ENCODE results near the gene CTNS. TPM values are rescaled to one million over a fixed set of nuclear protein-coding genes. Genes with fewer than 3 reads are reported as not detected.

The CTNS gene
- polyA plus RNA-seq, 1 donor (not counting 4 experiments of a cell fraction or from before 2014, with no cell fraction given): 7.4 TPM

DNA sequence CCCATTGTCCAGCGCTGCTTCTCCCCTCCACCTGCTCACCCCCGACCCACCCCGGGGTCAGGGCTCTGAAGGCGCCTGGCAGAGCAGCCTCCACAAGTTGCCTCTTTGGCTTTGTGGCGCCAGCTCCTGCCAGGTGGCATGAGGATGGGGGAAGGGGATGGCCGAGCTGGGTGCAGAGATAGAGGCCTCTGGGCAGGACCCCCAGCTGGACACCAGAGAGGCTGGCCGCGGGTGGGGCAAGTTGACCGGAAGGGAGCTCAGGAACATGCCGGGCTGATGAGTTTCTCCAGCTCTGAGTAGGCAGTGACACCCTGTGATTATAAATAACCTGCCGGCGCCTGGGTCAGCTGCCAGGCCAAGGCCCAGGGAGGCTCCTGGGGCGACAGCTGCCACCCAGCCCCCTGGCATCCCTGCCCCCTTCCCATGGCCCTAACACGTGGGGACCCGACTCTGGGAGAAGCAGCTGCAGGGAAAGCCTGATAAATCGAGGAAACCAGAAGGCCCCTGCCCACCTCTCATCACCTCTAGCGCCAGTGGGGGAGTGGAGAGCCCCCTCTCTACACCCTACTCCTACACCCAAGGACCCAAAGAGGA lies 58.7 kb downstream of the CTNS start:
- peaks cover 42% of the 10 kb centered on the region for H3K27me3 ChIP-seq (ENCODE audit: control insufficient read depth, extremely low read depth, insufficient read depth, low read length)
- dilution Hi-C loops (cut with MboI; ENCODE audit: extremely low pct_ligation_motif_present, low sequenced_read_pairs): no loop called here
- H3K4me1 ChIP-seq (ENCODE audit: control insufficient read depth, extremely low read depth, insufficient read depth, low read length): peaks cover 4% of the 10 kb centered on the region
- no peak overlapping the region for H3K9ac ChIP-seq (ENCODE audit: control insufficient read depth, extremely low read depth, insufficient read depth, low read length)
- H3K79me2 ChIP-seq (ENCODE audit: control insufficient read depth, insufficient read depth, low read length): no peaks in the 10 kb centered on the region
- H3K9me1 ChIP-seq (ENCODE audit: control insufficient read depth, extremely low read depth, insufficient read depth, low read length): no peaks in the 10 kb centered on the region
- H4K20me1 ChIP-seq (ENCODE audit: control insufficient read depth, extremely low read depth, insufficient read depth, low read length): no peaks in the 10 kb centered on the region
- FAIRE-seq: no peak
- H3K27ac ChIP-seq (ENCODE audit: control insufficient read depth, insufficient read depth, low read length): no peak overlapping the region
- peak; percentile 4 for TF ChIP-seq EZH2 (IDR thresholded peaks at IDR 0.05; ENCODE audit: low read length)
- TF ChIP-seq, protein P1, sequence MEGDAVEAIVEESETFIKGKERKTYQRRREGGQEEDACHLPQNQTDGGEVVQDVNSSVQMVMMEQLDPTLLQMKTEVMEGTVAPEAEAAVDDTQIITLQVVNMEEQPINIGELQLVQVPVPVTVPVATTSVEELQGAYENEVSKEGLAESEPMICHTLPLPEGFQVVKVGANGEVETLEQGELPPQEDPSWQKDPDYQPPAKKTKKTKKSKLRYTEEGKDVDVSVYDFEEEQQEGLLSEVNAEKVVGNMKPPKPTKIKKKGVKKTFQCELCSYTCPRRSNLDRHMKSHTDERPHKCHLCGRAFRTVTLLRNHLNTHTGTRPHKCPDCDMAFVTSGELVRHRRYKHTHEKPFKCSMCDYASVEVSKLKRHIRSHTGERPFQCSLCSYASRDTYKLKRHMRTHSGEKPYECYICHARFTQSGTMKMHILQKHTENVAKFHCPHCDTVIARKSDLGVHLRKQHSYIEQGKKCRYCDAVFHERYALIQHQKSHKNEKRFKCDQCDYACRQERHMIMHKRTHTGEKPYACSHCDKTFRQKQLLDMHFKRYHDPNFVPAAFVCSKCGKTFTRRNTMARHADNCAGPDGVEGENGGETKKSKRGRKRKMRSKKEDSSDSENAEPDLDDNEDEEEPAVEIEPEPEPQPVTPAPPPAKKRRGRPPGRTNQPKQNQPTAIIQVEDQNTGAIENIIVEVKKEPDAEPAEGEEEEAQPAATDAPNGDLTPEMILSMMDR (optimal IDR thresholded peaks at IDR 0.05 in 1 of 3, IDR thresholded peaks at IDR 0.05 in 1 of 3, conservative IDR thresholded peaks at IDR 0.05 in 1 of 3; ENCODE audit: extremely low read depth in 1 of 3, insufficient read depth in 2 of 3, low read length in 3 of 3): no peak
- no peaks in the 10 kb centered on the region for H3K36me3 ChIP-seq (ENCODE audit: control insufficient read depth in 2 of 2, extremely low read depth in 1 of 2, insufficient read depth in 2 of 2, low read length in 2 of 2)
- H3K9me3 ChIP-seq (ENCODE audit: control insufficient read depth, low read depth, low read length): peaks cover 5% of the 10 kb centered on the region
- H3K4me2 ChIP-seq (ENCODE audit: control insufficient read depth, extremely low read depth, insufficient read depth, low read depth, low read length): peak overlapping the region; percentile 77
- no peak overlapping the region for H2AFZ ChIP-seq (ENCODE audit: control insufficient read depth, low read length)
- peak overlapping the region; percentile 36 to 73 (median 66) for H3K4me3 ChIP-seq (ENCODE audit: control insufficient read depth in 2 of 3, extremely low read depth in 1 of 3, insufficient read depth in 2 of 3, low read depth in 1 of 3, low read length in 3 of 3)
- no peak for DNase-seq (ENCODE audit: low read depth, low spot score)

DNA sequence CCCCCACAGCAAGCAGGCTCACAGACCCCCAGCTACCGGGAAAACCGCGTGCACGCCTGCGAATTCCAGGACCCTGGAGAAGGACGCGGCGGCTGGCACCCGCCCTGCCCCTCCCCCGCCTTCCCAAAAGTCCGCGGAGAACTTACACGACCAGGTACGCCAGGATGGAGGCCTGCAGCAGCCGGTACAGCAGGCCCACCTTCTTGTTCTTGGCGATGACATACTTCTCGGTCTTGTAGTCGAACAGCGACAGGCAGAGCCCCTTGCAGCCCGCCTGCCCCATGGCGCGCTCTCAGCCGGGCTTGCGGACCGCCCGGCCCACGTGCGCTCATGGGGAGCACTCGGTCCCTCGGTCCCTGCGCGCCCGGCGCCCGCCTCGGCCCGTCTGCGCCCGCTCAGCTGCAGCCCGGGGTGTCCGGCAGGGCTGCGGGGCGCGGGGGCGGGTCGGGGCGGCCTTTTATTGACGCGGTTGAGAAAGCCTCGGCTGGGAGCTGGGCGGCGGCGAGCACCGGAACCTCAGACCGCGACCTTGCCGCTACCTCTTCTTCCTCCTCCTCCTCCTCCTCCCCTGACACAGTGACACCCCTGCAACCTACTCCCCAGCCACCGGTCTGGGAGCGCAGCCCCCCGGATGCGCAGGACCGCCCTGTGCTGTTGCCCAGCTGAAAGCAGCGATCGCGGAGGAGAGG lies 59.3 kb downstream of the CTNS start, which contains the start of gene P2RX5:
Gene P2RX5, minus strand, starts transcription at position 433 of the 689 bp plus-strand sequence. Its CDS starts 150 bp downstream, at position 283.
- Histone ChIP-seq H3K4me3 (ENCODE audit: control insufficient read depth in 2 of 3, extremely low read depth in 1 of 3, insufficient read depth in 2 of 3, low read depth in 1 of 3, low read length in 3 of 3) (peak within 1 kb of the TSS; percentile 36 to 73 (median 66)), H3K4me1 (ENCODE audit: control insufficient read depth, extremely low read depth, insufficient read depth, low read length) (peaks cover 4% of the 10 kb centered on the region), H3K4me2 (ENCODE audit: control insufficient read depth, extremely low read depth, insufficient read depth, low read depth, low read length) (peak within 1 kb of the TSS; percentile 77), H3K9me3 (ENCODE audit: control insufficient read depth, low read depth, low read length) (peaks cover 5% of the 10 kb centered on the region), H3K9me1 (ENCODE audit: control insufficient read depth, extremely low read depth, insufficient read depth, low read length) (no peaks in the 10 kb centered on the region), H3K9ac (ENCODE audit: control insufficient read depth, extremely low read depth, insufficient read depth, low read length) (no peak within 1 kb of the TSS), H3K36me3 (ENCODE audit: control insufficient read depth in 2 of 2, extremely low read depth in 1 of 2, insufficient read depth in 2 of 2, low read length in 2 of 2) (no peaks in the 10 kb centered on the region), H3K27ac (ENCODE audit: control insufficient read depth, insufficient read depth, low read length) (no peak within 1 kb of the TSS), H3K27me3 (ENCODE audit: control insufficient read depth, extremely low read depth, insufficient read depth, low read length) (peaks cover 42% of the 10 kb centered on the region), H4K20me1 (ENCODE audit: control insufficient read depth, extremely low read depth, insufficient read depth, low read length) (no peaks in the 10 kb centered on the region), H2AFZ (ENCODE audit: control insufficient read depth, low read length) (peak within 1 kb of the TSS; percentile 74), H3K79me2 (ENCODE audit: control insufficient read depth, insufficient read depth, low read length) (no peaks in the 10 kb centered on the region)
- FAIRE-seq (no peak), DNase-seq (ENCODE audit: low read depth, low spot score) (no peak)
- dilution Hi-C loops (cut with MboI; ENCODE audit: extremely low pct_ligation_motif_present, low sequenced_read_pairs): no loop called here
- no peak for TF ChIP-seq EZH2 (IDR thresholded peaks at IDR 0.05; ENCODE audit: low read length)
- TF ChIP-seq, protein P1 (optimal IDR thresholded peaks at IDR 0.05 in 1 of 3, IDR thresholded peaks at IDR 0.05 in 1 of 3, conservative IDR thresholded peaks at IDR 0.05 in 1 of 3; ENCODE audit: extremely low read depth in 1 of 3, insufficient read depth in 2 of 3, low read length in 3 of 3): no peak

All from keratinocyte (primary cell).